ENCODE results near the gene MAP3K12. TPM values are rescaled to one million over a fixed set of nuclear protein-coding genes. Genes with fewer than 3 reads are reported as not detected.

MAP3K12 gene, protein sequence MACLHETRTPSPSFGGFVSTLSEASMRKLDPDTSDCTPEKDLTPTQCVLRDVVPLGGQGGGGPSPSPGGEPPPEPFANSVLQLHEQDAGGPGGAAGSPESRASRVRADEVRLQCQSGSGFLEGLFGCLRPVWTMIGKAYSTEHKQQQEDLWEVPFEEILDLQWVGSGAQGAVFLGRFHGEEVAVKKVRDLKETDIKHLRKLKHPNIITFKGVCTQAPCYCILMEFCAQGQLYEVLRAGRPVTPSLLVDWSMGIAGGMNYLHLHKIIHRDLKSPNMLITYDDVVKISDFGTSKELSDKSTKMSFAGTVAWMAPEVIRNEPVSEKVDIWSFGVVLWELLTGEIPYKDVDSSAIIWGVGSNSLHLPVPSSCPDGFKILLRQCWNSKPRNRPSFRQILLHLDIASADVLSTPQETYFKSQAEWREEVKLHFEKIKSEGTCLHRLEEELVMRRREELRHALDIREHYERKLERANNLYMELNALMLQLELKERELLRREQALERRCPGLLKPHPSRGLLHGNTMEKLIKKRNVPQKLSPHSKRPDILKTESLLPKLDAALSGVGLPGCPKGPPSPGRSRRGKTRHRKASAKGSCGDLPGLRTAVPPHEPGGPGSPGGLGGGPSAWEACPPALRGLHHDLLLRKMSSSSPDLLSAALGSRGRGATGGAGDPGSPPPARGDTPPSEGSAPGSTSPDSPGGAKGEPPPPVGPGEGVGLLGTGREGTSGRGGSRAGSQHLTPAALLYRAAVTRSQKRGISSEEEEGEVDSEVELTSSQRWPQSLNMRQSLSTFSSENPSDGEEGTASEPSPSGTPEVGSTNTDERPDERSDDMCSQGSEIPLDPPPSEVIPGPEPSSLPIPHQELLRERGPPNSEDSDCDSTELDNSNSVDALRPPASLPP
- total RNA-seq = 10 to 100 TPM; 42.0 to 45.0 TPM

GRCh38 chr12:53499266-53500141, at the start of gene MAP3K12:
Gene MAP3K12 (minus strand): TSS chr12:53499458. CDS start chr12:53487391, 12,067 bp downstream.

DNA sequence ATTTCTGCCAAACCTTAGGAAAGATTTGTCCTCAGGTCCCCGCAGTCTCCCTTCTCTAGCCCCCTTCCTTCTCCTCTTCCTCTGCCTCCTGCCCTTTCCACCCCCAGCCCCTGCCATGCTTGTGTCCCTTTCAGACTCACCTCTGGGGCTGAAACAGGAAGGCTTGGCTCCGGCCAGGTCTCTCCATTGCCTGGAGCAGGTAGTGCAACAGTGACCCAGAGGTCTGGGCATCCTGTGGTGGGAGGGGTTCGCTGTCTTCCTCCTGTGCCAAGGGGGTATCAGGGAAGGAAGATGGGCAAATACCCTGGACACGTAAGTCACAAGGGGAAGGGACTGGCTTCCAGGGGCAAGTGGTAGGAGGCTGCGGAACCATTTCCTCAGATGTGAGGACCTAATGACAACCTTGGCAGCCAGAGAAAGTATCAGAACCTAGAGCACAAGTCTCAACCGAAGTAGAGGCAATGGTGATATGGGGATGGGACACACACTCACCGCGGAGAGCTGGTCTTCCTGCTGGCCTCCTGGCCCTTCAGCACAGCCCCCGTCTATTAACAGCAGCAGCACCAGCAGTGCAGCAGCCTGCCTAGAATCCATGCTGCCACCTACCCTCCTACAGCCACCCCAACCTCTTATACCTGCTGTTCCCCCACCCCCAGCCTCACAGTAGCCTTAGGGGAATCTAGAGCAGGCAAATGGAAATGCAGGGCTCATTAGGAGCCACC, 7.8 kb upstream of the MAP3K12 start, which contains the start of gene NPFF:
Gene NPFF, minus strand, starts transcription at position 604 of the 722 bp plus-strand sequence. Its CDS starts 10 bp downstream, at position 594.

DNA sequence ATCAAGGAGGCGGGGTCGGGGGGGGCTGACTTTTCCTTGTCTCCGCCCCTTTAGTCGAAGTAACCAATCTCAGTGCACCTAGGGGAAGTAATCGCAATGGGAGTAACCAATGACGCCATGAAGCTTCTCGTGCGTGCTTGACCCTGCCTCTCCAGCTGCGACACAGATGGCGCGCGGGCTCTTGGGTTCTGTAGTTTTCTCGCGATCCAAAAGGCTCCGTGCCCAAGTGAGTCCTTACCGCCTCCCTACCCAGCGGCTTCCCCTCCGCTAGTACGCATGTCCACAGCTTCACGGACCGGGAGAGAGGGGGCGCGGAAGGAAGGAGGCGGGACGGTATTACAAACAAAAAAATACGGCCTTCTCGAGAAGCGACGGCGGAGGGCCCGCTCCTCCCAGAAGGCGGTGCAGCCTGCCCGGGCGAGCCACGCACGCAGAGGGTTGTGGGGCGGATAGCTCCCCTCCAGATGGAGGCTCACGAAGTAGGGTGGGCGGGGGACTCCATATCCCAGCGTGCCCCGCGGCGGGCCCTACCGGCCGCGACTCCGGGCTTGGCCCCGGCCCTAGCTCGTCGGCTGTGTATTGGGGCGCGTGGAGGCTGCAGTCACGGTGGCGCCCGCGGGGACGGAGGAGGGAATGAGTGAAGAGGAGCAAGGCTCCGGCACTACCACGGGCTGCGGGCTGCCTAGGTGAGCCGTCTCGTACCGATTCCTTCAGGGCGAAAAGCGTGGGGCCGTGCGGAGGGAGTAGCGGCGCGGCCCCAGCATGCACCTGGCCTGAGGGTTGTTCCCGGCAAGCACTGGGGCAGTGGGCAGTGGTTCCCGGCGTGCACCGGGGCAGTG, 1.7 kb upstream of the MAP3K12 start, which contains the start of gene TARBP2:
Gene TARBP2, plus strand, starts transcription at position 508 of the 839 bp plus-strand sequence. Its CDS starts 126 bp downstream, at position 634.

GRCh38 chr12:53451661-53452158, 47.5 kb downstream of the MAP3K12 start, which contains the start of gene PCBP2:
Gene PCBP2 (plus strand): TSS chr12:53452102. CDS start chr12:53454801, 2,699 bp downstream.

GRCh38 chr12:53441040-53441833, 58.0 kb downstream of the MAP3K12 start, which contains the start of gene PRR13:
Gene PRR13 (plus strand): TSS chr12:53441734. CDS start chr12:53442715, 981 bp downstream.

Small RNAs within 50 kb of the gene (small RNA-seq; reads per million reads assigned to genes)
- 0 reads per million in 2 donors for gene AC023509.3

Other genes with a start within 250 kb of the MAP3K12 start
- gene ESPL1, start 231.2 kb downstream of the MAP3K12 start, total RNA-seq = 10 to 100 TPM; 10.3 to 21.6 TPM
- 100 to 1,000 TPM; 174 to 245 TPM for gene PFDN5, start 203.9 kb downstream of the MAP3K12 start, total RNA-seq
- 10 to 100 TPM; 36.5 to 48.6 TPM for gene MYG1, start 199.8 kb downstream of the MAP3K12 start, total RNA-seq
- gene AAAS, start 177.8 kb downstream of the MAP3K12 start, total RNA-seq = 10 to 100 TPM; 48.9 to 57.6 TPM
- not detected for gene SP7, start 163.1 kb downstream of the MAP3K12 start, total RNA-seq
- gene SP1, start 119.3 kb downstream of the MAP3K12 start, total RNA-seq = 10 to 100 TPM; 46.1 to 47.3 TPM
- not detected for gene AMHR2, start 75.6 kb downstream of the MAP3K12 start, total RNA-seq
- 10 to 100 TPM; 65.7 to 88.9 TPM for gene PRR13, start 57.7 kb downstream of the MAP3K12 start, total RNA-seq
- gene PCBP2, start 47.4 kb downstream of the MAP3K12 start, total RNA-seq = 100 to 1,000 TPM; 144 to 235 TPM
- gene TARBP2, start 1.8 kb upstream of the MAP3K12 start, total RNA-seq = 10 to 100 TPM; 56.8 to 79.3 TPM
- gene NPFF, start 8.0 kb upstream of the MAP3K12 start, total RNA-seq = not detected
- gene ATF7, start 126.9 kb upstream of the MAP3K12 start, total RNA-seq = 10 to 100 TPM in 1 of 2 donors, 1 to 10 TPM in 1; 9.3 to 11.7 TPM
- 100 to 1,000 TPM; 107 to 132 TPM for gene ATP5MC2, start 176.6 kb upstream of the MAP3K12 start, total RNA-seq
- 10 to 100 TPM; 29.3 to 49.6 TPM for gene CALCOCO1, start 228.0 kb upstream of the MAP3K12 start, total RNA-seq

All from melanocyte of skin (primary cell).